HepG2 (cell line): ENCODE data around the gene NTN3. TPM values are rescaled to one million over a fixed set of nuclear protein-coding genes. Genes with fewer than 3 reads are reported as not detected.

ENCODE experiments used
- ATAC-seq: fragments of 200-7000 bp; cut with Tn5 transposase; 3 replicates; pipeline ENCODE4 v1.9.1; 2020; ENCODE audit warnings: mild to moderate bottlenecking, moderate library complexity
- BruUV-seq: library from RNA; stranded (reverse); fragments of 400-500 nt; replicated peaks from 2 replicates; lab custom pipeline; 2021; lab: Mats Ljungman, UMichigan
- CTCF ChIA-PET: fragments of 300-600 bp; formaldehyde crosslinking; extraction: SDS; loops from one replicate; lab custom pipeline; 2021; ENCODE audit warnings: low total read pairs, inconsistent platforms, low intra/inter-chr PET ratio; lab: Yijun Ruan, JAX
- POLR2A ChIA-PET: fragments of 350-600 bp; sonication (Branson Sonifier 250); formaldehyde crosslinking; loops from one replicate; lab custom pipeline; 2020; ENCODE audit warnings: antibody characterized with exemption, inconsistent platforms; lab: Yijun Ruan, JAX
- DNase-seq: peaks from one replicate; pipeline ENCODE4 v3.0.0-alpha.2; 2015; ENCODE audit warnings: low spot score
- FAIRE-seq: peaks from 3 replicates; lab custom pipeline; 2011; peaks lifted over from hg19 to GRCh38; lab: Jason Lieb, UNC
- H2AFZ ChIP-seq: one replicate; pipeline ENCODE4 v1.6.1; 2011; ENCODE audit warnings: low read length, inconsistent platforms
- H3K27ac ChIP-seq: fragments of 300-600 bp; 3 replicates; pipeline ENCODE4 v1.8.0; 2011; ENCODE audit warnings: mixed run types, mild to moderate bottlenecking, mixed read lengths, low read length, inconsistent platforms; ENCODE audit not compliant: insufficient read depth; ENCODE audit errors: extremely low read length
- H3K27me3 ChIP-seq, 2 experiments: fragments of 200-600 bp in 1 of 2; 2 replicates in 1 of 2; 3 replicates in 1 of 2; pipeline versions ENCODE4 v1.6.0 to v1.8.0; 2011; ENCODE audit warnings: low read length in 2 of 2, mild to moderate bottlenecking in 2 of 2, moderate library complexity in 2 of 2, inconsistent platforms in 1 of 2; ENCODE audit not compliant: insufficient read depth in 2 of 2, control insufficient read depth in 1 of 2
- H3K36me3 ChIP-seq, 2 experiments: fragments of 200-600 bp in 1 of 2; replicated peaks in 1 of 2; 2 replicates in 1 of 2; 3 replicates in 1 of 2; pipeline versions ENCODE4 v1.5.1 to v1.8.0; 2011; ENCODE audit warnings: low read length in 2 of 2, inconsistent platforms in 1 of 2; ENCODE audit not compliant: insufficient read depth in 2 of 2, control insufficient read depth in 1 of 2
- H3K4me1 ChIP-seq: 2 replicates; pipeline ENCODE4 v1.5.1; 2012; ENCODE audit warnings: low read length, inconsistent platforms; ENCODE audit not compliant: insufficient read depth
- H3K4me2 ChIP-seq: 2 replicates; pipeline ENCODE4 v1.6.0; 2011; ENCODE audit warnings: low read depth, low read length, inconsistent platforms
- H3K4me3 ChIP-seq, 3 experiments: fragments of 200-600 bp in 1 of 3; sonication (generic), shearing (Covaris generic) in 1 of 3; replicated peaks in 1 of 3; 2 replicates each; pipeline ENCODE4 v1.5.1; 2011 to 2016; ENCODE audit warnings: low read length in 3 of 3, inconsistent platforms in 2 of 3, low read depth in 2 of 3, mild to moderate bottlenecking in 2 of 3, control low read depth in 1 of 3, mixed read lengths in 1 of 3; ENCODE audit not compliant: insufficient read depth in 1 of 3
- H3K79me2 ChIP-seq: one replicate; pipeline ENCODE4 v1.6.1; 2011; ENCODE audit warnings: low read length, inconsistent platforms; ENCODE audit not compliant: insufficient read depth
- H3K9ac ChIP-seq: 2 replicates; pipeline ENCODE4 v1.6.0; 2011; ENCODE audit warnings: mild to moderate bottlenecking, low read depth, low read length, inconsistent platforms; ENCODE audit not compliant: insufficient read depth
- H3K9me3 ChIP-seq: 2 replicates; pipeline ENCODE4 v1.5.1; 2012; ENCODE audit warnings: mild to moderate bottlenecking, low read length
- H4K20me1 ChIP-seq: 2 replicates; pipeline ENCODE4 v1.6.0; 2011; ENCODE audit warnings: inconsistent platforms, mild to moderate bottlenecking, low read length, moderate library complexity; ENCODE audit not compliant: insufficient read depth
- CBX2 ChIP-seq, 2 experiments: fragments of 200-600 bp in 1 of 2; sonication (generic); formaldehyde crosslinking in 1 of 2; IDR thresholded peaks; 2 replicates each; pipeline versions ENCODE4 v1.7.0 to v1.8.1; 2018 to 2022; ENCODE audit warnings: low read depth in 2 of 2, low read length in 1 of 2, mild to moderate bottlenecking in 1 of 2, missing genetic modification reagents in 1 of 2
- CENPT ChIP-seq: sonication (generic); formaldehyde crosslinking; IDR thresholded peaks from 2 replicates; pipeline ENCODE4 v1.8.0; 2022; ENCODE audit warnings: low read depth, mild to moderate bottlenecking, moderate library complexity, missing genetic modification reagents
- CHD4 ChIP-seq: fragments of 200-600 bp; sonication (generic); IDR thresholded peaks from 2 replicates; pipeline ENCODE4 v1.7.0; 2017; ENCODE audit warnings: mild to moderate bottlenecking, low read length, borderline replicate concordance
- KLF16 ChIP-seq, 2 experiments: sonication (generic) in 1 of 2; formaldehyde crosslinking in 1 of 2; IDR thresholded peaks; 2 replicates each; pipeline versions ENCODE4 v1.6.1 to v1.8.0; 2016 to 2023; ENCODE audit warnings: missing genetic modification reagents in 2 of 2, missing compliant biosample characterization in 1 of 2
- MYC ChIP-seq: sonication (generic); formaldehyde crosslinking; IDR thresholded peaks from 2 replicates; pipeline ENCODE4 v1.9.0; 2021; ENCODE audit warnings: missing genetic modification reagents, borderline replicate concordance
- RORA ChIP-seq: sonication (generic); formaldehyde crosslinking; IDR thresholded peaks from 2 replicates; pipeline ENCODE4 v1.5.0; 2020; ENCODE audit warnings: mild to moderate bottlenecking, missing genetic modification reagents, moderate library complexity
- ZBTB40 ChIP-seq, 2 experiments: fragments of 450-650 bp in 1 of 2; sonication (generic) in 1 of 2; formaldehyde crosslinking in 1 of 2; IDR thresholded peaks; 2 replicates each; pipeline versions ENCODE4 v1.6.1 to v1.8.0; 2016 to 2022; ENCODE audit warnings: antibody characterized with exemption in 1 of 2, mild to moderate bottlenecking in 1 of 2, missing genetic modification reagents in 1 of 2
- ZNF382 ChIP-seq: sonication (generic); formaldehyde crosslinking; IDR thresholded peaks from 2 replicates; pipeline ENCODE4 v1.5.0; 2020; ENCODE audit warnings: missing genetic modification reagents, mild to moderate bottlenecking, borderline replicate concordance
- ZNF746 ChIP-seq: sonication (generic); formaldehyde crosslinking; IDR thresholded peaks from 2 replicates; pipeline ENCODE4 v1.8.0; 2022; ENCODE audit warnings: mild to moderate bottlenecking, missing genetic modification reagents
- ZNF747 ChIP-seq: sonication (generic); formaldehyde crosslinking; IDR thresholded peaks from 2 replicates; pipeline ENCODE4 v1.8.1; 2023; ENCODE audit warnings: missing genetic modification reagents, mild to moderate bottlenecking, borderline replicate concordance
- ZNF770 ChIP-seq: sonication (generic); formaldehyde crosslinking; IDR thresholded peaks from 2 replicates; pipeline ENCODE4 v1.5.0; 2020; ENCODE audit warnings: mild to moderate bottlenecking, missing genetic modification reagents
- WGBS: methylation state at CpG from one replicate; pipeline ENCODE4 v1.1.6; 2017; ENCODE audit warnings: low lambda C conversion rate; 5-methylcytosine and 5-hydroxymethylcytosine counted together
- in situ Hi-C: cut with HindIII; loops from 2 replicates; pipeline ENCODE4 v1.10.0; 2017; ENCODE audit warnings: low pct_unique_long_range_greater_than_20kb; ENCODE audit not compliant: extremely low pct_ligation_motif_present
- intact Hi-C: fragments of 100-400 bp; cut with micrococcal nuclease; formaldehyde crosslinking; loops from one replicate; pipeline ENCODE4 v1.10.0; 2022; ENCODE audit not compliant: unreplicated experiment
- polyA plus RNA-seq, 8 experiments: library from polyadenylated mRNA; depleted of rRNA in 3 of 8; stranded (reverse) in 7 of 8; unstranded in 1 of 8; fragments of >200 nt; fragmentation: Illumina TruSeq in 4 of 8; extraction: Trizol in 4 of 8; gene quantifications; 2 replicates each; pipeline versions ENCODE4 v1.2.1 to v1.2.3, GENCODE V29; 2011 to 2016; ENCODE audit warnings: low read depth in 4 of 8, missing spikeins in 1 of 8, mixed read lengths in 1 of 8; ENCODE audit not compliant: insufficient read depth in 1 of 8
- total RNA-seq, 5 experiments: library from RNA; depleted of rRNA; stranded (reverse); fragments of >200 nt; fragmentation: Illumina TruSeq; extraction: Trizol; gene quantifications; 2 replicates each; pipeline ENCODE4 v1.2.3, GENCODE V29; 2016; ENCODE audit warnings: low read depth in 1 of 5

NTN3 gene
- total and polyA plus RNA-seq, 2 of the 13 experiments (the other 11 are each of a cell fraction or from before 2014, with no cell fraction given) = 0.09 to 0.20 TPM

GRCh38 chr16:2458887-2459646 lies 12.0 kb upstream of the NTN3 start:
- intact Hi-C loops = no loop called here
- no peak overlapping the region for H2AFZ ChIP-seq
- ChIA-PET CTCF (no interaction called here), POLR2A (interaction anchor here (0.6 to 1.7 kb wide), 6 partner anchors 10 to 51 kb away, joined by 4 to 9 read pairs (median 6); partner anchors contain the start of genes NTN3 and TBC1D24)
- FAIRE-seq (no peak), ATAC-seq (peak; percentile 13; the same call in 2 of the 3 replicates), DNase-seq (no peak)
- no peaks in the 10 kb centered on the region for H4K20me1 ChIP-seq
- H3K9ac ChIP-seq = peak overlapping the region; percentile 63
- peaks cover 16 to 24% of the 10 kb centered on the region in 2 experiments; a peak in 4 of 5 replicates for H3K36me3 ChIP-seq
- H3K27me3 ChIP-seq = no peaks in the 10 kb centered on the region
- H3K9me3 ChIP-seq = no peaks in the 10 kb centered on the region
- in situ Hi-C loops = no loop called here
- peak overlapping the region; percentile 78 for H3K27ac ChIP-seq
- whole genome bisulfite sequencing = 23% methylated on average over 14 of the region's 18 CpGs
- H3K79me2 ChIP-seq = no peaks in the 10 kb centered on the region
- H3K4me2 ChIP-seq = peak overlapping the region; percentile 98
- peak overlapping the region; percentile 59 to 75 (median 65) for H3K4me3 ChIP-seq
- H3K4me1 ChIP-seq = peaks cover 24% of the 10 kb centered on the region
- BruUV-seq = no TSS peak
- no peak for TF ChIP-seq ZNF747 (CRISPR knock-in tag)
- no peak for TF ChIP-seq ZNF770 (CRISPR knock-in tag)
- TF ChIP-seq ZNF746 (CRISPR knock-in tag) = no peak
- no peak for TF ChIP-seq CHD4
- no peak for TF ChIP-seq RORA
- TF ChIP-seq CBX2 (IDR thresholded peaks at IDR 0.05; ENCODE audit: low read depth, low read length) = no peak
- TF ChIP-seq CBX2 (CRISPR knock-in tag; IDR thresholded peaks at IDR 0.05; ENCODE audit: low read depth) = no peak
- TF ChIP-seq ZBTB40 (IDR thresholded peaks at IDR 0.05) = no peak
- TF ChIP-seq ZBTB40 (CRISPR knock-in tag; IDR thresholded peaks at IDR 0.05) = 0 out of 2 replicates have a peak, but pooled peaks have one; percentile 1
- TF ChIP-seq CENPT (CRISPR knock-in tag) = no peak
- no peak for TF ChIP-seq MYC (CRISPR knock-in tag)
- TF ChIP-seq KLF16 (CRISPR knock-in tag; IDR thresholded peaks at IDR 0.05) = no peak
- TF ChIP-seq ZNF382 = no peak
